HG02938 (cell line): Measurements from ENCODE around the gene KRT82.

Experiments used
- ATAC-seq: cut with Tn5 transposase; IDR thresholded peaks from one replicate; pipeline ENCODE4 v1.9.1; 2021; ENCODE audit warnings: mild to moderate bottlenecking, moderate library complexity; ENCODE audit not compliant: unreplicated experiment

KRT82 gene

DNA sequence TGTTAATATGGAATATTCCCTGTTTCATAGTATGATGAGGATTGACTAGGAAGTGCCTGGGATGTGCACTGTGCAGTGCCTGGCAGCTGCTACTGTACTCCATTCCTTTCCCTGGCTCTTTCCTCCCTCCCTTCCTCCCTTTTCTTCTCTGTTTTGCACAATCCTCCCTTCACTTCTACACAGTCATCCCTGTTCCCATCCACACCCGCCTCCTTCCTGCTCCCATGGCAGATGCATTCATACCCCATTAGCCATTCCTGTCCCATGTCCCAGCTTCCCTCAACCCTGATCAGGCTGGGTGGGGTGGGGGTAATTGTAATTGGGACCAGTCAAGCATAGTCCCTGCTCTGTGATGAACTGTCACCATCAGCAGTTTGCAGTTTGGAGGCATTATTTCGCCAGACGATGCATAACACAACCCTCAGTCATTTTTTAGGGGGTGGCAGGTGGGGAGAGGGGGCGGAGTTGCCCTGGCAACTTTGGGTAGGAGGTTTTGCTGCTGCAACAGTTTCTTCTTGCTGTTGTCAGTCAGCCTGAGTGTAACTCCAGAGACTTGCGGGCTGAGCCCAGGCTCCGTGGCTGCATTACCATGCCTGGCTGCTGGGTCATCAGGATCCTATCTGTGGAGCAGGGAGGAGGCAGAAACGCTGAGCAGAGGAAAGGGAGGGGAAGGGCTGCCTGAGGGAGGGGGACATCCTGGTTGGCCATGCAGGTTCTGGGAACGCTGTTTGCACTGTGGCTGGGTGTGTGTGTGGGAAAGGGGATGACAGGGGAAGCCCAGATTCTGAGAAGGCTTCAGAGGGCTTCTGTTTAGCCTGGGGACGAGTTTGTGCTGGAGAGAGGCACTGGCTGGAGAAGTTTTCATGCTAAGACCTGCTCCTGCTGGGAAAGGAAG lies 16.6 kb downstream of the KRT82 start:
- no peak for ATAC-seq

DNA sequence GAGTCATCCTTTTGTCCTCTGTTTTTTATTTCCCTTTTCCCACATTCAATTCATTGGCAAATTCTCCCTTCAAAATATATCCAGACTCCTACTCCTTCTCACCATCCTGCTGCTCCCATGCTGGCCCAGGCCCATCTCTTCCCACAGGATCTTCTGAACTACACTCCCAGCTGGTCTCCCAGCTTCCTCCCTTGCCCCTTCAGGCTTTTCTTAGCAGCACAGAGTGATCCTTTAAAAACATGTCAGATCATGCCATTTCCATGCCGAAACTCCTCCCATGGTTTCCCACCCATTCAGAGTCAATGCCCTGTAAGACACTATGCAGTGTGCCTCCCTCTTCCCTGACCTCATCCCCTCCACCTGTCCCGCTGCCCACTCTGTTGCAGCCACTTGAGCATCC lies 18.3 kb downstream of the KRT82 start:
- ATAC-seq, result no peak

DNA sequence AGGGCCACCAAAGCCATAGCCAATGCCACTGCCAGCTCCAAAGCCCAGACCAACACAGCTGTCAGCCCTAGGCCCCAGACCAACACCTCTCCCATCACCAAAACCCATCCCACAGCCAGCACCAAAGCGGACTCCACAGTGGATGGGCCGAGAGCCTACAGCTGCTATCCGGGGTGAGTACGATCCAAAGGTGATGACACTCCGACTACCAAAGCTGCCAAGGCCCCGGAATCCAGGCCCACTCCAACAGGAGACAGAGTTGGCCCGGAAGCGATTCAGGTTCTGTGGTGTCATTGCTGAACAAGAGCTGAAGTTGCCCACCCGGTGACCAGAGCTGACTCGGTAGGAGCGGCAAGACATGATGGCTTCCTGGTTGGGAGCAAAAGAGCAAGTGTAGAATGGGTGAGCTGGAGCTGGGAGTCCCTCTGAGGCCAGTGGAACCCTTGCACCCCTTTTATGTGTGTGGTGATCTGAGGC lies 20.9 kb downstream of the KRT82 start, which contains the start of gene KRT84:
Gene KRT84 (minus strand): TSS at position 427 of the 477 bp plus-strand sequence. CDS start 67 bp downstream, at position 360.
- no peak for ATAC-seq

DNA sequence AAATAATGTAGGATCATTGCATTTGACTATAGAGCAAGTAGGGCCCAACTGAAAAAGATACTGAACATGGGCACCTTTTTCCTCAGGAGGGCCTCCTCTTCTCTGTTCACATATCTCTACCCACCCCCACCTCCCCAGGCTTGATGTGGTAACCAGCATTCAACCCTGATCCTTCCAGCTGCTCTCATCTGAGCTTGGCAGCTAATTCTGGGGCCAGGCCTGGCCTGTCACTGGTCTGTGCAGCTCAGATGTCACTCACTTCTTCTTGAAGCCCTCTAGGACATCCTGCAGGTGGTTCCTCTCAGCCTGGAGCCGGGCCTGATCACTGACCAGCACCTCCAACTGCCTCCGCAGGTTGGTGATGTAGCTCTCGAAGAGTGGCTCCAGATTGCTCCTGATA lies 22.8 kb downstream of the KRT82 start:
- ATAC-seq, result no peak

DNA sequence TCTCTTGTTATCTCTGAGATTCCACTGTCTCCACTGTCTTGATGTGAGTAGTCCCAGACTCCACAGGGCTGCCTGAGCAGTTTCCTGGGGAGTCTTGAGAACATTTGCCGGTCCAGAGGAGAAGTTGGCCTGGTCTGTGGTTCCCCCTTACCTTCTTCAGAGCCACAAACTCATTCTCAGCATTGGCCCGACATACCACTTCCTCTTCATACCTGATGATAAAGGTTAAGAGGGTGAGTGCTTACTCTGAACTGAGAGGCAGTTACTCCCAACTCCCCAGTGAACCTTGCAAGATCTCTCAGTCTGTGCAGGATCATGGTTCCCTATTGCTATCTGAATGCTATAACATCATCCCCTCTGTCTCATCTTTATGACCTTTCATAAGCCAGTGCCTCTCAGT lies 23.3 kb downstream of the KRT82 start:
- ATAC-seq, result no peak

DNA sequence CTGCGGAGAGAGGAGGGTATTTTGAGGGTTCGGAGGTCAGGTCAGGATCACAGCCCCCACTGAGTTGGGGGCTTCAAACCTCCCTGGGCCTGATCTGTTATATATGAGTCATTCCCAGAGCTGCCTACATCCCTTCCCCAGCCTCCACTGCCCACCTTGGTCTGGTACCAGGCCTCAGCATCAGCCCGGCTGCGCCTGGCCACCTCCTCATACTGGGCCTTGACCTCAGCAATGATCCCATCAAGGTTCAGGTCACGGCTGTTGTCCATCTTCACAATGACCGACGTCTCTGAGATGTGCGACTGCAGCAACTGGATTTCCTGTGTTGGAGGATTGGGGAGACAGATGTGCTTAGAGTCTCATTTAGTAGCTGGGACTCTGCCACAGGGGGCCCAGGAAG lies 24.9 kb downstream of the KRT82 start:
- ATAC-seq, result no peak

DNA sequence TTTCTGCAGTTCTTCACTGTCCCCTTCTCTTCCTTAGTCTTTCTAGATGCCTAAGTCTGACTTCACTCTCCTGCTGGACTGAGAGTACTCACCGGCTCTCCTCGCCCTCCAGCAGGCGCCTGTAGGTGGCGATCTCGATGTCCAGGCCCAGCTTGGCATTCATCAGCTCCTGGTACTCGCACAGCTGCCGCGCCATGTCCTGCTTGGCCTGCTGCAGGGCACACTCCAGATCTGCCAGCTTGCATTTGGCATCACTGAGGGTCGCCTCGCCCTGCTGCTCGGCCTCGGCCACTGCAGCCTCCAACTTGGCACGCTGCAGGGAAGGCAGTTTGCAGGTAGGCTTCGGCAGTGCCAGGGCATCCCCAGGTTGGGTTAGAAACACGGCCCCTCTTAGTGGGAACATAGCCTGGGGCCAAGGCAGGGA lies 25.9 kb downstream of the KRT82 start:
- no peak for ATAC-seq

DNA sequence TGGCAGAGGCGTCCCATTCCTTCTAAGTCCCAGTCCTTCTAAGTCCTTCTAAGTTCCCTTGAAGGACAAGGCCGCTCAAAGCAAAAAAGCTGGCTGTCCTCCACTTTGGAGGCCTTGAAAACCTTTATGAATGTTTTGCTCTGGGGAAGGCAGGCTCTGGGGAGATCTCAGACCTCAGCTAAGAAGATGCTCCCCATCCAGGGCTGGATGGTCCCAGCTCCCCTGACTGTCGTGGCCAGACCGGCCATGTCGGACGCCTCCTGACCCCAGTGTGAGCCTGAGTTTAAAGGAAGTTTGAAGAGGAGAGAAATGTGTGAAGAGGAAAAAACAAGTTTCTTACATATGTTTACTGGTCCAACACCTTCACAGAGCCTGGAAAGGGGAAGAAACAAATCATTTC lies 26.6 kb downstream of the KRT82 start:
- no peak for ATAC-seq

DNA sequence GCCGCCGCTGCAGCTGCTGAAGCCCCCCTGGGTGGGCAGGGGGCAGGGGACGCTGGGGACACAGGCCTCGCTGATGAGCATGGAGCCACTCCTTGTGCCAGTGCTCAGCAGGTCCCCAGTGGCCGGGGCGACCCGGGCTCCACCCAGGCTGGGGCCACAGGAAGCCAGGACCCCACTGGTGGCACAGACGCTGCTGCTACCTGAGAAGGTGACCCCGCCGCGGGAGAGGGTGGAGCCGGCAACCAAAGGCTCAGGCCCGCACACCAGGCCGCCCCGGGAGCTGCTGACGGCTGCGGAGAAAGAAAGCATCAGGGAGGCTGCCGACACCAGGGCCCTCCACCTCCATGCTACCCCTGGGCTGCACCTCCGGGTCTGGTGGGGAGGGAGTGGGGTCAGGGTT lies 28.0 kb downstream of the KRT82 start:
- no peak for ATAC-seq

DNA sequence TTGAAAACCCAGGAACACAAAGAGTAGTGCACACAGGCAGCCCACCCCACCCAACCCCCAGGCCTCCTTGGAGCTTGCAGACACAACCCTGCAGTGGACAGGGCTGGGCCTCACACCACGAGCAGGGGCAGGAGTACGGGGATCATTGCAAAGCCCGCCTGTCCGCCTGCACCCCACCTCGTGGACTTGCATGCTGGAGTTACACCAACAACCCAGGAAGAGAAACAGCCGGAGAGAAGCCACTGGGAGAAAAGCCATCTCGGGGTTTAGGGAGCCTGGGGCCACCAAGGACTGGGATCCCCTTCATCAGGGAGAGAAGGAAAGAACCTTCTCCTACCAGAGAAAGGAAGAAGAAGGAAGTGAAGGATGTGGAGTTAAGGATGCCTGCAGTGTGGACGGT lies 28.9 kb downstream of the KRT82 start:
- ATAC-seq, result no peak

DNA sequence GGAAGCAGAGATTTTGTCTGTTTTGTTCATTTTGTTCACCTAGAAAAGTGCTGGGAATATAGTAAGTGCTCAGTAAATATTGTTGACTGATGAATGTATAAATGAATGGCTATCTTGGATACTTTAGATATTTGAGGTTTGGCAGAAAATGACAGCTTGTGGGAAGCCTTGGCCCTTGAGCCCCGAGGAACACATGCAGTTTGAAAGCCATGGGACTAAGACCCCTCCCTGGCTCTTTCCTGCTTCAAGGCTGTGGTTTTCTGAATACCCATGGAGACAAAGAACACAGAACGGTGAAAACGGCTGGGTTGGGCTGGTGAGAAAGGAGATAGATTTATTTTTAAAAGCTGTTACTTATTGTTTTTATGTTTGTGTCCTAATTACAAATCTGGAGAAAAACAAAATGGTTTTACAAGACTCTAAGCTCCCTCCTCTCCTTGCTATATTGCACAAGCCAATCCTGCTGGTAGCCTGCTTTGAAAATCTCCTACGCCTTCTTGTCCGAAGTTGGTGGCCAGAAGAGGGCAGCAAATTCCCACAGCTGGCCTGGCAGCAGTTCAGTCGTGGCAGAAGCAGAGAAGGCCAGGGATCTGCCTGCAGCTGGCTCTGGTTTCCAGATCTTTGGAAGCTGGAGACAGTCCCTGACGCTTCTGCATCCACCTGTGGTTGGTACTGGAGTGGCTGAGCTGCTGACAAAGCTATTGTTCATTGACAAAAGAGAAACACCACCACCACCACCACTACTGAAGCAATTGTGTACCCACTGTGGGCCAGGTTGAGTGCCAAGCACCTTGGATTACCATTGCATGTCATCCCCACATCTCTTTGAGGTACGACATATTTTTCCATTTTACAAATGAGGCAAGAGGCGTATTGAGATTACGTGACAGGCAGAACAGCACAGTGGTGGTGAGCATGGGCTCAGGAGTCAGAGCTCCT lies 33.6 kb downstream of the KRT82 start:
- ATAC-seq, result no peak

DNA sequence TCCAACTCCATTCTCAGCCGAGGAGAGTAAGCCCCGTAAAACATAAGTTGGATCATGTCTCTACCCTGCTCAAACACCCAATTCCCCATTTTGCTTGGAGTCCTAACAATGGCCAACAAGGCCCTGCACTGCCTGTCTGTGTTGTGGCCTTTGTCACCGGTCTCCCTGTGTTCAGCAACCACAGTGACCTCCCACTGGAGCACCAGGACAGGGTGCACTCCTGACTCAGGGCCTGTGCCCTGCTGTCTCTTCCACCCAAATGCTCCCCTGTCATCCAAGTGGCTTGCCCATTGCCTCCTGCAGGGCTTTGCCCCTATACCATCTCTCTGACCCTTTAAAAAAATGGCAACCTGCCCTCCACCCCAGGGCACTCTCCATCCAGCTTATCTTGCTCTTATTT lies 34.4 kb downstream of the KRT82 start:
- no peak for ATAC-seq

DNA sequence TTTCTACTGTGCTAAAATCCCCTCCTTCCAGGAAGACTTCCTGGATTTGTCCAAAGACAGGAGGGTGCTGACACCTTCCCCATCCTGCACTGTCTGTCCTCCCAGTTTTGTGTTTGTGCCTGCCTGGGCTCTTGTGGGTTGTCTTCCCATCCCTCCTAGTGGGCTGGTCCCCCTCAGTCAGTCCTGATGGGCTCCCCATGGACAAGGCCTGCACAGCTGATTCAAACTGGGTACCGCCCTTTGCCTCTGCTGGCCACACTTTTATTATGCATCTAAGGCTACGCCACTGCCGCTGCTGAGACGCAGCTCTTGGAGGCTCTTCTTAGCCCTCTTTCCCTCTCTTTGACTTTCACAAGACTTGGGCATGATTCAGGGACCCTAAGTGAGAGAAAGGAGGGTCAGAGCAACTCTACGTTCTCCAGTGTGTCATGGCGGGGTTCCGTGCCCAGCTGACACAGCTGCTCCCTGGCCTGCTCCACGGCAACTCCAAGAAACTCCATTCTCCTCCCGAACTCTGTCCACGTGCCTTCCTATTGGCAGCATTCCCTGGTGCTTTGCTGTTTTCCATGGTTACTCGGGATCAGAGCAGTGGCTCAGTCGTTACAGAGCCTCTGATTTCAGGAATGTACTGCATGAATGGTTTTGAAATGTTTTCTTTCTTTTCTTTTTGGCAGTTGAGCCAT lies 35.1 kb downstream of the KRT82 start:
- ATAC-seq, result no peak

DNA sequence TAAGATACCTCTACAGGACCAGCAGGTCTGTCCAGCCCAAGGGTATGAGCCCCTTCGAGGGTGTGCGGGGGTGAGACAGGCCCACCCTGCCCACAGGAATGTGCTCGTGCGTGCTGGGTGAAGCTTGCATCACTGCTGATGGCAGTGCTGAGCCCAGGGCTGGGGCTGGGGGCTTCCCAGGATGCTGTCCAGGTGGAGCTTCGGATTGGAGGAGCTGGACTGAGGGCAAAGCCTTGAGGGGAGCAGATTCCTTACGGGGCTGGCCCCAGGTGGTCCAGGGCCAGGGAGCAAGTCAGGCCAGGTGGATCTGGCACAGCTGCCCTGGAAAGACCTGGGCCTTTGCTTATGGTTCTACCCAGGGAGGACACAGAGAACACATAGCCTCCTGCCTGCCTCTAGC lies 36.3 kb downstream of the KRT82 start:
- no peak for ATAC-seq

DNA sequence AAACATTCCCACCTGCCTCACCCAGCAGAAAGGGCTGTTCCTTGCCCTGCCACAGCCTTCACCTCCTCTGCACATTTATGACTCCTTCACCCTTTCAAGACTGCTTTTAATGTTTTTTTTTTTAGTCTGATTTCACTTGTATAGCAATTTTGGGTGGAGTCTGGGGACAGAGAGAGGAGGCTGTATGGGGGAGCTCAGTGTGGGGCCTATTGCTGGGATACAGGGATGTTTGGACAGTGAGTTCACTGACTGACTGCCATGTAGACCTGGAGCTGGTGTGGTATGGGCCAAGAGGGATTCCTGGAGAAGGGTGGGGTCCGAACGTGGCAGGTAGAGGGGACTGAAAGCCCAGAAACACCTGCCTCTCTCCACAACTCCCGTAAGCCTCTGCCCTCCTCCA lies 36.9 kb downstream of the KRT82 start:
- ATAC-seq, result no peak

DNA sequence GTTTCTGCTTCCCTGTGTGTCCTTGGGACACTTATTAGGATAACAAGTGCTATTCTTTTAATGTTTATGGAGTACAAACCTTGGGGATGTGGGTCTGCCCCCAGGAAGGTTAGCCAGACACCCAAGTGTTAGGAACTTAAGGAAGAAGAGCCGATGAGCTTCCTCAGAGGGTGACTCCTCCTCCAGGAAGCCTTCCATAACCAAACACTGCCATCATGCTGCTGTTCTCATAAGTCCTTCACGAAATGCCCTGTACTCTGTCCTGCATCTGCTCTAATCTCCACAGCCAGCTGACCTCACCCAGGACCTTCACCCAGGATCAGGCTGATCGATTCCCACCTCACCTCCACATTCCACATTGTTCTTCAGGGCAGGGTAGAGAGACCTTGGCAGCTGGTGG lies 37.6 kb downstream of the KRT82 start:
- no peak for ATAC-seq

DNA sequence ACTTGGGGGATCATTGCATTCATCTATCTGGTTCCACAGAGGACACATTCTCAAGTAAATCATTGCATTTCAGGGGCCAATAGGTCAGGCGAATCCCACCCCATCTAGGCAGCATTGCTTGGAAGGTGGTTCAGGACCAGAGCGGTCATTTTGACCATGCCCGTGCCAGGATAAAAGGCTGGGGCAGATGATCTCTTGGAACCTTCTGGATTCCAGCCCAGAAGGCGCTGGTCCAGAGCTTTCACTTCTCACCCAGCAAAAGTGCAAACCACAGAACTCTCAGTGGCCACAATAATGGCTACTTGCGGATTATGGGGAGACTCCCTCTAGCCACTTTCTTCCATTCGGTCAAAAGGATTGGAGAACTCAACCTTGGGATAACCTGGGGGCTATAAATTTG lies 38.3 kb downstream of the KRT82 start:
- ATAC-seq, result no peak

DNA sequence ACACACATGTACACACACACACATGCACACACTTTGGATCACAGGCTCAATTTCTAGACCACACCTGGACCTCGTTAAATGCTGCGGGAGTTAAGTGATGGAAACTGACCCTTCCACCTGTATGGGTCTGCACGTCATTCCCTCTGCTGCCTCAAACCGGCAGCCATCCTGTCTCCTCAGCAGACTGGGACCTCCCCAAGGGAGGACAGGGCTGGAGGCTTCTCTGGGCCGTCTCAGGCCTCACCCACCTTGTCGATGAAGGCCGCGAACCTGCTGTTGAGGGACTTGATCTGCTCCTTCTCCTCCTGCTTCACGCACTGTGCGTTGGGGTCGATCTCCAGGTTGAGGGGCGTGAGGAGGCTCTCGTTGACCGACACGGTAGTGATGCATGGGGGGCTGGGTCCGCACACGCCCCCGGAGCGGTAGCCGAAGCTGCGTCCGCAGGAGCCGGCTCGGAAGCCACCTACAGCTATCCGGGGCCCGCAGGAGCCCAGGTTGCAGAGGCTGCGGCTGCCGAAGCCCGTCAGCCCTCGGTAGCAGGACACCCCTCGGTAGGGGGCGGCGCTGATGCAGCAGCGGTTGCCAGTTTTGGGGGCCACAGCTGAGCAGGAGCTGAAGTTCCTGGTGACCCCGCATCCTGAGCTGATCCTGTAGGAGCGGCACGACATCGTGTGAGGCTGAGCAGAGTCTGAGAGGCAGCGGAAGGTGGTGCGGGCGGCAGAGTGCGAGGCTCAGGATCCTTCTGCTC lies 39.2 kb downstream of the KRT82 start, which contains the start of gene KRT85:
Gene KRT85 (minus strand): TSS at position 744 of the 748 bp plus-strand sequence. CDS start 76 bp downstream, at position 668.
- no peak for ATAC-seq

DNA sequence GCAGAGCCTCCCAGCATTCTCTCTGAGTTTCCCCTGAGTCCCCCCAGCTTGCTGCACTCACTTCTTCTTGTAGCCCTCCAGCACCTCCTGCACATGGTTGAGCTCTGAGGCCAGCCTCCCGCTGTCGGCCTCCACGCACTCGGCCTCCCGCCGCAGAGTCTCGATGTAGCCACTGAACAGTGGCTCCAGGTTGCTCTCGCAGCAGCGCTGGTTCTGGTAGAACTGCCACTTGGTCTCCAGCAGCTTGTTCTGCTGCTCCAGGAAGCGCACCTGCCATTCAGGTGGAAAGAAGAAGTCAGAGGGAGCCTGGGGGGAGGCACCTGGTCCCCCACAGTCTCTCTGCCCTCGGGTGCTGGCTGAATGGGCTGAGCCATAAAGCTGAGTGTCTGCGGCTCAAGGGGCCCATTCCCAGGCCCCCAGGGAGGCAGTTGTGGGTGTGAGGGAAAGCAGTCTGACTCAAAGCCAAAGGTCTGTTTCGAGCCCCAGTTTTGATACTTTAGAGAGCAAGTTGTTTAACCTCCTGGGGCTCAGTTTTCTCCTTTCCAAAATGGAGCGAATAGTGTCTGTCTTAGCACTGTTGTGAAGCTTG lies 41.1 kb downstream of the KRT82 start:
- ATAC-seq, result no peak

DNA sequence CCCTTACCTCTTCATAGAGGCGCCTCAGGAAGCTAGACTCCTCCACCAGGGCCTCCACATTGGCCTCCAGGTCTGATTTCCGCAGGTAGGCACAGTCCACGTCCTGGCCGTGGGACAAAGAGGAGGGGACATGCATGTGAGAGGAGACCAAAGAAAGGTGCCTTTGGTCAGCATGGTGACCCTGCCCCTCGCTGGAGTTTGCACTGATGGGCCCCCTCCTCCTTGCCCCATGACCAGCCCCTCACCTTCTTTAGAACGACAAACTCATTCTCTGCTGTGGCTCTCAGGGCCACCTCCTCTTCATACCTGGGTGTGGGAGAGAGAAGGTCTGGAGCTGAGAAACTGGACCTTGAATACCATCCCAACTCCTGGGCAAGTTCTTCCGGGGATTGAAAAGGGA lies 42.1 kb downstream of the KRT82 start:
- ATAC-seq, result no peak
